ENCODE data around the gene PHACTR1.

Gene PHACTR1

DNA sequence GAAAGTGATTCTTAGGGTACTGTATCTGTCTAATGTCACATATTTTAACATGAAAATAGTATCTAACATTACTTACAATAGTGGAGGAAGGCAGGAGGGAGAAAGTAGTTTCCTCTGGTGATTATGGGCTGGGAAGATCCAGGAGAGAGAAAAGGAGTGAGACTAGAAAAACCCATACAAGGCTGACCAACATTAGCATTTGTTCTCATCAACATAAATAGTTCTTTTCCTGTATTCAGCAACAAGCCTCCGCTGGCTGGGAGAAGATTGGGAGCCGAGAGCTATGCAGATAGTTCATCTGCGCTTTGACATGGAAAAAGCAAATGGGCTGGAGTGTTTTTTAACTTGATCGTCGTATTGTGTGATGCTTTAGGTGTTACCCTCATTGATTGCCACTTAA is 239.4 kb downstream of the PHACTR1 start:
- Histone ChIP-seq H3K79me2 (no peaks in the 10 kb centered on the region), H3K27me3 (ENCODE audit: control insufficient read depth, insufficient read depth, low read length) (no peaks in the 10 kb centered on the region), H3K4me3 (ENCODE audit: low read depth, low read length) (no peak overlapping the region), H3K9ac (no peak overlapping the region), H3K4me2 (ENCODE audit: low read length) (no peak overlapping the region), H3K9me3 (ENCODE audit: control insufficient read depth, low read length) (no peaks in the 10 kb centered on the region), H3K36me3 (ENCODE audit: control insufficient read depth, insufficient read depth, low read length) (no peaks in the 10 kb centered on the region), H3K27ac (no peak overlapping the region), H2AFZ (peak overlapping the region; percentile 59), H3K4me1 (peaks cover 10% of the 10 kb centered on the region)
- TF ChIP-seq, protein P1, sequence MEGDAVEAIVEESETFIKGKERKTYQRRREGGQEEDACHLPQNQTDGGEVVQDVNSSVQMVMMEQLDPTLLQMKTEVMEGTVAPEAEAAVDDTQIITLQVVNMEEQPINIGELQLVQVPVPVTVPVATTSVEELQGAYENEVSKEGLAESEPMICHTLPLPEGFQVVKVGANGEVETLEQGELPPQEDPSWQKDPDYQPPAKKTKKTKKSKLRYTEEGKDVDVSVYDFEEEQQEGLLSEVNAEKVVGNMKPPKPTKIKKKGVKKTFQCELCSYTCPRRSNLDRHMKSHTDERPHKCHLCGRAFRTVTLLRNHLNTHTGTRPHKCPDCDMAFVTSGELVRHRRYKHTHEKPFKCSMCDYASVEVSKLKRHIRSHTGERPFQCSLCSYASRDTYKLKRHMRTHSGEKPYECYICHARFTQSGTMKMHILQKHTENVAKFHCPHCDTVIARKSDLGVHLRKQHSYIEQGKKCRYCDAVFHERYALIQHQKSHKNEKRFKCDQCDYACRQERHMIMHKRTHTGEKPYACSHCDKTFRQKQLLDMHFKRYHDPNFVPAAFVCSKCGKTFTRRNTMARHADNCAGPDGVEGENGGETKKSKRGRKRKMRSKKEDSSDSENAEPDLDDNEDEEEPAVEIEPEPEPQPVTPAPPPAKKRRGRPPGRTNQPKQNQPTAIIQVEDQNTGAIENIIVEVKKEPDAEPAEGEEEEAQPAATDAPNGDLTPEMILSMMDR (IDR thresholded peaks at IDR 0.05), result no peak

DNA sequence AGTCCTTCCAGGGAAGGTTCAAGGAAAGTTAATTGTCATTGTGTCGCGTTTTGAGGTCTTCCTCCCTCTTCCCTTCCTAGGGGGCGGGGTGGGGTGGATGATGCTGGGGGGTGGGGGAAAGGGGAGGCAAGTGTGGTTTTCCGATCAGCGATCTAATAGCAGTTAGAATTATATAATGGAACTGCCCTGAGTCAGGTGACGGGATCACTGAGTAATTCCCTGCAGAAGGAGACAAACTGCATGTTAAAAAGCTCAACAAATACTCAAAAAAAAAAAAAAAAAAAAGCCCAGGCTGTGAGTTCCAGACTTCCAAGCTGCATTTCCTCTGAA is 240.4 kb downstream of the PHACTR1 start:
- Histone ChIP-seq H3K27me3 (ENCODE audit: control insufficient read depth, insufficient read depth, low read length) (no peaks in the 10 kb centered on the region), H3K4me3 (ENCODE audit: low read depth, low read length) (peak overlapping the region; percentile 75), H3K4me2 (ENCODE audit: low read length) (peak overlapping the region; percentile 90), H3K4me1 (peaks cover 10% of the 10 kb centered on the region), H3K79me2 (no peaks in the 10 kb centered on the region), H3K36me3 (ENCODE audit: control insufficient read depth, insufficient read depth, low read length) (no peaks in the 10 kb centered on the region), H2AFZ (peak overlapping the region; percentile 71), H3K9ac (no peak overlapping the region), H3K27ac (no peak overlapping the region), H3K9me3 (ENCODE audit: control insufficient read depth, low read length) (no peaks in the 10 kb centered on the region)
- TF ChIP-seq, protein P1 (IDR thresholded peaks at IDR 0.05), result no peak

DNA sequence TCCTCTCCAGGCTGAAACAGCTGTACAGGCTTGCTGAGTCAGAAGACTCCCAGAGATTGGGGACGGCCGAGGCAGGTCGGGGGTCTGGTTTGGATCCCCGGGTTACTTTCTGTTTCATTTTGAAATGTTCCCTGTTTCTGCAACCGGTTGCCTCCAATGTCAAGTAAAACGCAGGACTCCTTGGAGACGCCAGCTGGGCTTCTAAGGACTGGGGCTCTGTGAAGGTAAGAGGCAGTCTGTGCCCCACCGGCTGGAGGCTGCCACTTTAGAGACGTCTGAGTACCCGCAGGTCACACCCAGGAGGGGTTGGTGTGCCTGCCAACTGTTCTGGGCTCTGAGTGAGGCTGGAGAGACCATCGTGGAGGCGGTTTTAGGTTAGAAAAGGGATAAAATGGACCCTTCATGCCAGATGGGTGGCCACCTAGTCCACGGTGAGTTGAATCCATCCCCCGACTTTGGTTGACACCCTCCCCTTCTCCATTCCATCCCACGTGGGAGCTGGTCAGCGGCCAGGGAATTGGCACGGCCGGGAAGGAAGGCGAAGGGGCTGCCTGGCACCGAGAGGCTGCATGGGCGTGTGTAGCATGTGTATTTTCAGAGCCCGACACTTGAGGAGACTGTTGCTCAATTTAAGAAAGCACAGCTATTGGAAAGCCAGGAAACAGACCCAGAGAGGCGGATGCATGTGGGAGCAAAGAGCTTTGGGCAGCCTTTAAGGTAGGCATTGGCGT is 240.9 kb downstream of the PHACTR1 start:
- no peak overlapping the region for H3K9ac ChIP-seq
- H3K4me3 ChIP-seq (ENCODE audit: low read depth, low read length), result peak overlapping the region; percentile 75
- H3K4me2 ChIP-seq (ENCODE audit: low read length), result peak overlapping the region; percentile 90
- no peaks in the 10 kb centered on the region for H3K27me3 ChIP-seq (ENCODE audit: control insufficient read depth, insufficient read depth, low read length)
- H3K36me3 ChIP-seq (ENCODE audit: control insufficient read depth, insufficient read depth, low read length), result no peaks in the 10 kb centered on the region
- H3K4me1 ChIP-seq, result peaks cover 10% of the 10 kb centered on the region
- TF ChIP-seq, protein P1 (IDR thresholded peaks at IDR 0.05), result no peak
- no peaks in the 10 kb centered on the region for H3K79me2 ChIP-seq
- H3K9me3 ChIP-seq (ENCODE audit: control insufficient read depth, low read length), result no peaks in the 10 kb centered on the region
- H3K27ac ChIP-seq, result peak overlapping the region; percentile 2
- peak overlapping the region; percentile 71 for H2AFZ ChIP-seq

DNA sequence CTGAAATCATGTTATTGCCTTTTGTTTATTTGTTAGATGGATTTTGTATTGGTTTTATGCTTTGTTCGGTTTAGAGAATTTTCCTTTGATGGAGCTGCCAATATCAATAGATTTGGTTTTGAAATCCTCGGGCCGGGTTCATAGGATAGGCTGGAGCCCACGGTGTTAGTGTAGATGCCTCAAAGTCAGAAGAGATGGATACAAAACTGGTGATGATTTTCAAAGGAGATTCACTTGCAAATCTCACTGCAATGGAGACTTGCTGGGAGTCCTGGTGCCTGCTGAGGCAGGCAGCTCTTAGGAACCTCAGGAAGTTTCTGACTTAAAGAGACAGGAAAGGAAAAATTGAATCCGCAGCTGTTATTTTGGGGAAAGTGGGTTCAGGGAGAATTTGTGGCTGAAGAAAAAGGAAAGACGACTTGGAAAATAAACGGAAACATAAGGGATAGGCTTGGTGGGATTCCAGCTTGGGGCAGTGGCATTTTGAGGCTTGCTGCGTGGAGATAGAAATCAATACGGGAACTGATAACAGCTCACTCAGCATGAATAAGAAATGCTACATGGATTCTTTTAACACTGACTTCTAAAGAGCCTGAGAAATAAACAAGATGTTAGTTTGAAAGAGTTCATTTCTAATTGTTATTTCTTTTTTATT is 241.6 kb downstream of the PHACTR1 start:
- TF ChIP-seq, protein P1 (IDR thresholded peaks at IDR 0.05), result no peak

More for the DNA sequence above, 241.6 kb downstream of the PHACTR1 start:
- Histone ChIP-seq H3K4me3 (ENCODE audit: low read depth, low read length) (peak overlapping the region; percentile 75), H3K9ac (no peak overlapping the region), H3K4me2 (ENCODE audit: low read length) (peak overlapping the region; percentile 90), H3K36me3 (ENCODE audit: control insufficient read depth, insufficient read depth, low read length) (no peaks in the 10 kb centered on the region), H2AFZ (peak overlapping the region; percentile 71), H3K4me1 (peaks cover 10% of the 10 kb centered on the region), H3K27me3 (ENCODE audit: control insufficient read depth, insufficient read depth, low read length) (no peaks in the 10 kb centered on the region), H3K79me2 (no peaks in the 10 kb centered on the region), H3K27ac (peak overlapping the region; percentile 2), H3K9me3 (ENCODE audit: control insufficient read depth, low read length) (no peaks in the 10 kb centered on the region)
